OCI-LY7 (cell line): ENCODE data around the gene EDAR. TPM values are rescaled to one million over a fixed set of nuclear protein-coding genes. Genes with fewer than 3 reads are reported as not detected.

Source experiments
- BruUV-seq: library from RNA; stranded (reverse); fragments of 400-500 nt; replicated peaks from 2 replicates; lab custom pipeline; 2021; lab: Mats Ljungman, UMichigan
- CTCF ChIA-PET: fragments of 300-600 bp; sonication (Branson Sonifier 250); formaldehyde crosslinking; loops from one replicate; lab custom pipeline; 2022; ENCODE audit warnings: antibody characterized with exemption; ENCODE audit not compliant: unreplicated experiment; lab: Charles Lee
- POLR2A ChIA-PET: fragments of 300-600 bp; sonication (Branson Sonifier 250); formaldehyde crosslinking; loops from one replicate; lab custom pipeline; 2022; ENCODE audit warnings: antibody characterized with exemption; lab: Charles Lee
- DNase-seq: peaks from one replicate; pipeline ENCODE4 v3.0.0-alpha.2; 2015; ENCODE audit warnings: low spot score
- H2AFZ ChIP-seq: fragments of 200-600 bp; sonication (generic), shearing (Covaris generic); 2 replicates; pipeline ENCODE4 v1.6.1; 2014; ENCODE audit warnings: mild to moderate bottlenecking, antibody characterized with exemption, low read length, moderate library complexity
- H3K27ac ChIP-seq: fragments of 200-600 bp; sonication (generic); 2 replicates; pipeline ENCODE4 v1.5.1; 2014; ENCODE audit warnings: mixed run types, low read depth, mild to moderate bottlenecking, moderate library complexity, low read length, inconsistent platforms; ENCODE audit not compliant: poor library complexity, severe bottlenecking
- H3K36me3 ChIP-seq: fragments of 200-600 bp; sonication (generic); 2 replicates; pipeline ENCODE4 v1.6.1; 2014; ENCODE audit warnings: mild to moderate bottlenecking, antibody characterized with exemption, low read length, moderate library complexity, mixed read lengths; ENCODE audit not compliant: insufficient read depth
- H3K4me1 ChIP-seq: fragments of 200-600 bp; sonication (generic); 2 replicates; pipeline ENCODE4 v1.5.1; 2014; ENCODE audit warnings: mild to moderate bottlenecking, low read length; ENCODE audit not compliant: insufficient read depth, poor library complexity, severe bottlenecking
- H3K4me2 ChIP-seq: fragments of 200-600 bp; sonication (generic); 2 replicates; pipeline ENCODE4 v1.6.1; 2014; ENCODE audit warnings: mild to moderate bottlenecking, low read length
- H3K4me3 ChIP-seq: fragments of 200-600 bp; sonication (generic); 2 replicates; pipeline ENCODE4 v1.5.1; 2014; ENCODE audit warnings: mild to moderate bottlenecking, low read depth, low read length; ENCODE audit not compliant: poor library complexity, severe bottlenecking
- H3K79me2 ChIP-seq: fragments of 200-600 bp; sonication (generic); 2 replicates; pipeline ENCODE4 v1.6.1; 2016; ENCODE audit warnings: low read depth, mild to moderate bottlenecking, low read length, moderate library complexity, mixed read lengths; ENCODE audit not compliant: insufficient read depth
- H3K9me2 ChIP-seq: fragments of 200-600 bp; sonication (generic); 2 replicates; pipeline ENCODE4 v1.6.1; 2016; ENCODE audit warnings: mild to moderate bottlenecking, low read length, mixed read lengths; ENCODE audit not compliant: insufficient read depth
- H3K9me3 ChIP-seq: fragments of 200-600 bp; sonication (generic); 2 replicates; pipeline ENCODE4 v1.6.1; 2014; ENCODE audit warnings: mild to moderate bottlenecking, mixed run types, low read length, mixed read lengths
- H4K20me1 ChIP-seq: fragments of 200-600 bp; sonication (generic); 2 replicates; pipeline ENCODE4 v1.6.1; 2014; ENCODE audit warnings: mild to moderate bottlenecking, antibody characterized with exemption, low read length, moderate library complexity, mixed read lengths; ENCODE audit not compliant: insufficient read depth
- CTCF ChIP-seq: fragments of 200-600 bp; sonication (generic); conservative IDR thresholded peaks from 2 replicates; pipeline ENCODE4 v1.5.1; 2014; ENCODE audit warnings: mild to moderate bottlenecking, antibody characterized with exemption, low read length, moderate library complexity, mixed read lengths
- EZH2phosphoT487 ChIP-seq: fragments of 200-600 bp; sonication (generic); IDR thresholded peaks from 2 replicates; pipeline ENCODE4 v1.6.1; 2018; ENCODE audit warnings: low read depth, borderline replicate concordance, mild to moderate bottlenecking, mixed run types, antibody characterized with exemption, low read length, moderate library complexity, mixed read lengths
- intact Hi-C: fragments of 100-400 bp; cut with micrococcal nuclease; formaldehyde crosslinking; loops from one replicate; pipeline ENCODE4 v1.10.0; 2022; ENCODE audit not compliant: unreplicated experiment
- total RNA-seq, 2 experiments: library from RNA; depleted of rRNA in 1 of 2; stranded (reverse); fragments of >200 nt in 1 of 2; shearing (Covaris generic) in 1 of 2; gene quantifications; 2 replicates each; pipeline ENCODE4 v1.2.3, GENCODE V29; 2014 to 2022

The EDAR gene
- total RNA-seq, 2 experiments from 2014 or later: not detected

- Histone ChIP-seq H3K9me2 (no peaks in the 10 kb centered on the region), H3K9me3 (no peaks in the 10 kb centered on the region), H3K4me3 (no peak overlapping the region), H3K79me2 (no peaks in the 10 kb centered on the region), H3K27ac (no peak overlapping the region), H3K36me3 (no peaks in the 10 kb centered on the region), H4K20me1 (no peaks in the 10 kb centered on the region), H2AFZ (no peak overlapping the region), H3K4me2 (no peak overlapping the region), H3K4me1 (no peaks in the 10 kb centered on the region)
- no peak for TF ChIP-seq CTCF
- TF ChIP-seq EZH2phosphoT487: no peak
- BruUV-seq: no TSS peak
- intact Hi-C loops: no loop called here
- DNase-seq: no peak
- POLR2A ChIA-PET: no interaction called here
- CTCF ChIA-PET: no interaction called here
These were observed 48.9 kb downstream of the EDAR start for GRCh38 chr2:108940156-108940555.

- H3K36me3 ChIP-seq: no peaks in the 10 kb centered on the region
- no TSS peak for BruUV-seq
These were observed 50.8 kb downstream of the EDAR start for GRCh38 chr2:108938077-108938710.

More at GRCh38 chr2:108938077-108938710, 50.8 kb downstream of the EDAR start:
- 0 out of 2 replicates have a peak overlapping the region, but pooled peaks have one; percentile 10 for H2AFZ ChIP-seq
- no peak overlapping the region for H3K4me3 ChIP-seq
- peak; percentile 9 for DNase-seq
- ChIA-PET CTCF (no interaction called here), POLR2A (interaction anchor here (0.6 kb wide), 1 partner anchor 82 kb away, joined by 3 read pairs; no protein-coding TSS in a partner anchor)
- H4K20me1 ChIP-seq: no peaks in the 10 kb centered on the region
- H3K4me2 ChIP-seq: 0 out of 2 replicates have a peak overlapping the region, but pooled peaks have one; percentile 1
- intact Hi-C loops: no loop called here
- H3K27ac ChIP-seq: no peak overlapping the region
- H3K9me3 ChIP-seq: no peaks in the 10 kb centered on the region
- H3K79me2 ChIP-seq: no peaks in the 10 kb centered on the region
- H3K4me1 ChIP-seq: no peaks in the 10 kb centered on the region
- H3K9me2 ChIP-seq: no peaks in the 10 kb centered on the region
- TF ChIP-seq EZH2phosphoT487 (no peak), CTCF (no peak)
